GM15510 (cell line): ENCODE results near the gene SCRN2.

Experiments
- POLR2A ChIP-seq: IDR thresholded peaks from 3 replicates; pipeline ENCODE4 v1.6.1; 2011; ENCODE audit warnings: borderline replicate concordance; ENCODE audit not compliant: insufficient read length; ENCODE audit errors: extremely low read depth

Gene SCRN2

DNA sequence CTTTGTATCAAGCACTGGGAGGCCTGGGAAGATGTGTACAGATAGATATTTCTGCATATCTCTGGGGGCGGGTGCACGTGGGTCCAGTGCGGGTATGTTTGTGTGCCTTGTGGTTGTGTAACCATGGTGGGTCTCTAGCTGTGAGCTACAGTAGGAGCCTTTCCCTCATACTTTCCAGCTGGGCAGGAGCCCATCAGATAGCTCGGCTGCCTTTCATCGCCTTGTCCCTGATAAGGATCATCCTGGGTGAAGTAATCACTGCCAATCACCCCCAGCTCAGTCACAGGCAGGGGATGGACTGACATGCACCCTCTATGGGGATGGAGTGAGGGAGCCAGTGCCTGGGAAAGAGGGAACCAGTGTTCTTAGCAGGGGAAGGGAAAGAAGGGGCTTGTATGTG, 3.2 kb upstream of the SCRN2 start:
- TF ChIP-seq POLR2A = no peak

DNA sequence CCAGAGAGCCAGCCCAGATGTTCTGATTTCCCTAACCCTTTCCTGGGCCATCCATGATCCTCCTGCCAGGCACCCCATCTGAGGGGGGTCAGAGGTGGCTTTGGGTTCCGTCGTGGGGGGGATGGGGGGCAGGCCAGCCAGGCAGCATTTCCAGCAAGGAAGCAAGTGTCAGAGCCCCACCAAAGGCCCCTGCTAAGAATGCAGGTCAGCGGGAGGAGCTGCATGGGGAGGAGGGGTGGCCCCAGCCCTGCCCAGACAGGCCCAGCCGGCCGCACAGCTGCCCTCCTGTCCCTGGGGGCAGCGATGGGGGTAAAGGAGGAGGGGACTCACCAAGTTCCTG, 2.3 kb upstream of the SCRN2 start:
- TF ChIP-seq POLR2A = no peak

DNA sequence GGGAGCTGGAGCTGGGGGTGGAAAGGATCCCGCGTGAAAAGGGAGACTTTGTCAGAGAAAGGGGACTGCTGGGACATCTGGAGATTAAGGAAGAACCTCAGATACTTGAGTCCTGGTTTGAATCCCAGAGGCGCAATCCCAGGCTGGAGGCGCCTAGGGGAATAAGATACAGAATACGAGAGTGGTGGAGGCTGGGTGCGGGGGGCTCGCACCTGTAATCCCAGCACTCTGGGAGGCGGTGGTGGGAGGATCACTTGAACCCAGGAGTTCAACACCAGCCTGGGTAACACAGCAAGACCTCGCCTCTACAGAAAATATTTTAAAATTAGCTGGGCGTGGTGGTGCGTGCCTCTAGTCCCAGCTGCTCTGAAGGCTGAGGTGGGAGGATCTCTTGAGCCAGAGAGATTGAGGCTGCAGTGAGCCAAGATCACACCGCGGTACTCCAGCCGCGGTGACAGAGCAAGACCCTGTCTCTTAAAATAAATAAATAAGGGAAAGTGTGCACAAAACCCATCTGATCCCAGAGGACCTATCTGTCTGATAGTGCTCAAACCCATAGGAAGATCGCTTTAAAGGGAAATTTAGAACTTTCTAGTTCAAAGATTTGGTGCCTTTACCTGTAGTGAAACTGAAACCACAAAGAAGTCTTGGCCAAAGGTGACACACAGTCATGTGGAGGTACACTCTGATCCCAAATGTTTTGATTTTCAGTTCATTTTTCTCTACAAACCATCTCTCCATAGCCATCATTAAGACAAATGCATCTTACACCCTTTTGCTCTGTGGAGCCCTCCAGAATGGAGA, 617 bp upstream of the SCRN2 start:
- TF ChIP-seq POLR2A = no peak

DNA sequence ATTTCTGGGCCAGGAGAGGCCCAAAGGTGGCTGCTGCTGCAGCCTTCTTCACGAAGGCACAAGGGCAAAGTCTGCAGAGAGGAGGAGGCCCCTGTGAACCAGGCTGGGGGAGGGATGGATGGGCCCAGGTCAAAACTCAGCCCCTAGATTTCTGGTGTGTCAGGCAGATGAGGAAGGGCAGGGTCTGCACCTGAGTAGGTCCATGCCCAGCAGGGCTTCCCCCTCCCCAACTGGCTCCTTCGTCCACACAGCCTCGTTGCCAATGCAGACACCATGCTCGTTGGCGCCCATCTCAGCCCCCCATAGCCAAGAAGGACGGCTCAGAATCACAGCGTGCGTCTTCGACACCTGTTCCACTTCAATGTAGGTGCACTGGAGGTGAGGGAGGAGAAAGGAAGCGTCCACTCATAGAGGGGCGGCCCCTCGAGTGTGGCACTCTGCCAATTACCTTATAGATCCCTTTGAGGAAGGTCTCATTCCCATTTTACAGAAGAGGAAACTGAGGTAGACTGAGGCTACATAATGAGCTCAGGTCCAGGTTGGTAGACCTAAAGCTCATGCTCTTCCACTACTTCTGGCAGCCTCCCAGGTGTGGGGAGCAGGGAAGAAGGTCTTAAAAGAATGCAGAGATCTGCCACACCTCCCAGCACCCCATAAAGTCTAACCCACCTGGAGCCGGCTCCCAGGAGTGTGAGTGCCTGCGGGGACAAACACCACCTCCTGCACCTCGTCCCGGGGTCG, 902 bp downstream of the SCRN2 start:
- no peak for TF ChIP-seq POLR2A

DNA sequence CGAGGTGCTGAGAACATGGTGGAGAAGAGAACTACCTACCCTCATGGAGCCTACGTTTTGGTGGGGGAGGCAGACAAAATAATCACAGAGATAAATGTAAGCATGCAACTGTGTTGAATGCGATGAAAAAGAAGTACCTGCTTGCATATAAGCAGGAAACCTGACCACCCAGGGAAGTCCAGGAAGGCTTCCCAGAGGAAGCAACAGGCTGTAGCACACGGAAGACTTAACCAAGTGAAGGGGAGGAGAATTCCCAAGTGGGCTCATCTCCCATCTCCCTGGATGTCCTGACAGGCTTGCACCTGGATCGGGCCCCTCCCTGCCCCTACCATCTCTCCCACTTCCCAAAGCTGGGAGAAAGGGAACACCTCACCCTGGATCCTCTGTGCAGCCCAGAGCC, 2.0 kb downstream of the SCRN2 start:
- TF ChIP-seq POLR2A = no peak

DNA sequence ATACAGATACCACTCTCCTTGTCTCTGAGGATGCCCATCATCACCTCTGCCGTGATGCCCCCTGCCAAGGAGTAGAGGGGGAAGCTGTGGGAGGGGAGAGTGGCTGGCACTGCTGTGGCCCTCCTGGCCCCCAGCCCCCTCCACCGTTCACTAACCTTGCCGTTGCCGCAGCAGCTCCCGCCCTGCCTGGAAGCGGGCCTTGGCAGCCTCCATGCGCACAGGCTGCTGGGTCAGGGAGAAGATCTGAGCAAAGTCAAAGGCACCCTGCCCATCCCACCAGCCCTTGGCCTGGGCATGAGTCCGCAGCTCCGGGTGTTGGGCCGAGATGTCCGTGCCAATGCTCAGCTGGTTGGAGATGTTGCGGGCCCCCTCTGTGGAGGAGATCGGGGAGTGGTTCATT, 2.4 kb downstream of the SCRN2 start:
- TF ChIP-seq POLR2A = no peak

DNA sequence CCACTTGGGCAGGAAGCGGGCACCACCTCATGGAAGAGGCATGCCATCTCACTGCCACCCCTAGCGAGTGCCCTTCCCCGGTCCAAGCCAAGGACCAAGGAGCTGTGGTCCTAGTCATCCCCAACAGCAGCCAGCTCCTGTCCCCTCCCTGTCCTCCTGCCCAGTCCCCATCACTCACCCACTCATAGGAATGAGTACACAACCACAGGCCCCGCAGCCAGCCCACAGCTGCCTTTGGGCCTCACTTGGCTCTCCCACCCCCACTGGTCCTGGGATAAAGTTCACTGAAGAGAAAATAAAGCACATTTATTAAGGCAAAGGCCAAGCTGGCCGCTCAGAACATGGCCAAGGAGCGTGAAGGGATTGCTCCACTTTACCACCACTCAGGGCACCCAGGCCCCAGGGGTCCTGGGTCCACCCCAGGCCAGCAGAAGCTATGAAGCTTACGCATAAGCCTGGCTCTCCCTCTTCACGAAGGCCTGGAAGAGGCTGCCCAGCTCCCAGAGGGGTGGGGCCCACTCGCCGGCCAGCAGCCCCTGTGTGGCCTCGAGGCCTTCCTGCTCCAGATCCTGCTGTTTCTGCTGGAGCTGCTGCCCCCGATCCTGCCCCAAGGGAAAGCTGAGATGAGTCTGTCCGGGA, 3.6 kb downstream of the SCRN2 start:
- TF ChIP-seq POLR2A = no peak

DNA sequence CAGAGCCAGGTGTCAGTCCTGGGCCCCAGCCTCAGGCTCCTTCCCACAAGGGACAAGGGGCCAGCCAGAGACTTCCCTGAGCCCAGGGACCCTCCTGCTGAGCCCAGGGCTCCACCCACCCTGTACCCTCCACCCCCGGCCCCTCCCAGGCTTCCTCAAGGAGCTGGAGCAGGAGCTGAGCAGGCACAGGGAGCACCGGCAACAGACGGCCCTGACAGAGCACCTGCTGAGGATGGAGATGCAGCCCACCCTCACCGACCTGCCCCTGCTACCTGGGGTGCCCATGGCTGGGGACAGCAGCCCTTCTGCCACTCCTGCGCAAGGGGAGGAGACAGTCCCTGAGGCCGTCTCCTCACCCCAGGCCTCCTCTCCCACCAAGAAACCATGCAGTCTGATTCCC, 4.5 kb downstream of the SCRN2 start:
- TF ChIP-seq POLR2A = no peak

DNA sequence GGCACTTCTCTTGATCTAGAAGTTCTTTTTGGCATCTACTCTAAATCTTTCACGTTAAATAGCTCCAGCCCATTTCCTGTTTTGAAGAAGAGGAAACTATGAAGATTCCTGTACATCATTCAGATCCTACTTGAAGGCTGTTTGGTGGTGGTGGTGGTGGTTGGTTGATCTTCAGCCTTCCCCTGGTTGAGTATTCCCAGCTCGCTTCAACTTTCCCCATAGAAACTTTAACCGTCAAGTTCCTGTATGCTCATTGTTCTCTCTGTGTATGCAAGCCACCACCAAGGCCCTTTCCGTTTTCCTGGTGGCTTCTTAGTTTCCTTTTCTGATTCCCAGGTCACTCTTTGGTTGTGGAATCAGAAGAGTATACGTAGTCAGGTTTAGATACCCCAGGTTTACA, 6.3 kb downstream of the SCRN2 start:
- TF ChIP-seq POLR2A = no peak

DNA sequence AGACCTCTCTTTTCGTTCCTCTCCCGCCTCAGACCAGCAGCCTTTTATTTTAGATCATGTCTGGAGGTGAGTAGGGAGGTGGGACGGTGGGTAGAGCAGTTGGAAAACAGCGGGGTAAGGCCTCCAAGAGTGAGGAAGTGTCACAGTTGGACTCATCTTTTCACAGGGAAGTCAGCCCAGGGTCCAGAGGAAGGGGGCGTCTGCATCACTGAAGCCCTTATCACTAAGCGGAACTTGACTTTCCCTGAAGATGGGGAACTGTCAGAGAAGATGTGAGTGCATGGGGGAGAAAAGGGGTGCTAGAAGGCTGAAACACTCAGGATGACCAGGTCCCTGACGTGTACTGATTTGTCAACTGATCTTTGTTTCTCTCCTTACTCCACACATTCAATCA, 9.1 kb downstream of the SCRN2 start:
- TF ChIP-seq POLR2A = no peak

DNA sequence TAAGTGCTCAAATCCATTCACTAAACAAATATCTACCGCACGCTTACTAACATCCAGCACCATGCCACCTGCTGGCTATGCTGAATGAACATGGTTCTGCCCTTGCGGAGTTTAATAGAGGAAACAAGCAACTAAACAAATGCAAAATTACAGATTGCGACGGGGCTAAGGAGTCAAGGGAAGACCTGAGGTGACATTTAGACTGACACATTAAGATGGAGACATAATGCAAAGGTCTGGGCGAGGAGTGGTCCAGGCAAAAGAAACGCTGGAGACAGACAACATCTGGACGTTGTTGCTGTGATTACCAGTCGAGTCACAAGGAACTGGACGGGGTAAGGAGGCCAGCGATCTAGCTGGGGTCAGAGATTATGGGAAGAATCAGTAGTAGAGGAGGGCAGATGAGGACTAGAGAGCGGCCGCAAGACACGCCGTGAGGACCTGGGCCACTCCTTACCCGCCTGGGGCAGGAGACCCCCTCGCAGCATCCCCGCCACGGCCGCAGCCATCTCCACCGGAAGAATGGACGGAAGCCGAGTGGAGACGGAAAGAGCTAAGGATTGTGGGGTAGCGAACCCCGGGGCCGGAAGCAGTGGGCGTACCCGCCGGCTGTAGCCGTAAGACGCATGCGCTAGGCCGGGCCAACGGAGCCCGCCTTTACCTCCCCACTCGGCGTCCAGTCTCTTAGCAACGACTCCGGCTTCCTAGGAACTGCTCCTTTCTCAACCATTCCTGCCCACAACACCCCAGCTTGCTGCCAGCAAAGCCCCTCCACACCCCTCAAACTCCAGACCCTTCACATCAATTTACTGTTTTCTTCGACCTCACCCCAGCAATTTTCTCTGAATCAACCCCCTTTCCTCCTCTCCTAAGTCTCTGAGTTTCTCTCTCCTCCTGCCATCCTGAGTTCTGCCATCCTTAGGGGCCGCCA, 9.8 kb downstream of the SCRN2 start, which contains the start of the genes LRRC46 and MRPL10:
LRRC46 (plus strand) TSS at position 668 of the 931 bp plus-strand sequence. CDS start 320 bp downstream, outside the sequence.
MRPL10 (minus strand) TSS at position 539 of the 931 bp plus-strand sequence; CDS start at position 509, 30 bp downstream.
- peak; percentile 97 for TF ChIP-seq POLR2A

DNA sequence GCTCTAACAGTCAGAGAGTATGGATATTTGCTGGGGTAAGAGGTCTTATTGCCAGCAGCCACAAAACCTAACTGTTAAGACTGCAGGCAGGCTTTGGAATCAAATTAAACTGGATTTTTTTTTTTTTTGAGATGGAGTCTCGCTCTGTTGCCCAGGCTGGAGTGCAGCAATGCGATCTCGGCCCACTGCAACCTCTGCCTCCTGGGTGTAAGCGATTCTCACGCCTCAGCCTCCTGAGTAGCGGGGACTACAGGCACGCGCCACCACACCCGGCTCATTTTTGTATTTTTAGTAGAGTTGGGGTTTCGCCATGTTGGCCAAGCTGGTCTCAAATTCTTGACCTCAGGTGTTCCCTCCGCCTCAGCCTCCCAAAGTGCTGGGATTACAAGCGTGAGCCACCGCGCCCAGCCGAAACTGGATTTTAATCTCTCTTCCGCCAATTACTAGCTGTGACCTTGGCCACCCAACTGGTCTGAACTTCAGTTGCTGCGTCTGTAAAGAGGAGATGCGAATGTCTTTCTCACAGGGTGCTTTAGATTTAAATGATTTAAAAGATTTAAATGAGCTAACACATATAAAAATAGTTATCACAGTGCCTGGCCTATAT, 10.6 kb downstream of the SCRN2 start:
- no peak for TF ChIP-seq POLR2A

DNA sequence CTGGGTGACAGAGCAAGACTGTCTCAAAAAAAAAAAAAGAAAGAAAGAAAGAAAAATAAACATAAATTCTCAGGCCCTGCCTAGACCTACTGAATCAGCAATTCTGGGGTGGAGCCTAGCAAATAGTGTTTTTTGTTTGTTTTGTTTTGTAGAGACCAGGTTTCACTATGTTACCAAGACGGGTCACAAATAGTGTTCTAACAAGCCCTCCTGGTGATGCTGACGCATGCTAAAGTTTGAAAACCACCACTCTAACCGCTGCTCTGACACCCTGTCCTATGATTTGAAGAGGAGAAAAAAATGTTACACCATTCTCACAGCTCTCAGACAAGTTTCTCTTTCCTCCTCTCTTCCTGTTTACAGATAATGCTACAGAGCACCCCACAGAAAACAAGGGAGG, 11.2 kb downstream of the SCRN2 start:
- TF ChIP-seq POLR2A = no peak

DNA sequence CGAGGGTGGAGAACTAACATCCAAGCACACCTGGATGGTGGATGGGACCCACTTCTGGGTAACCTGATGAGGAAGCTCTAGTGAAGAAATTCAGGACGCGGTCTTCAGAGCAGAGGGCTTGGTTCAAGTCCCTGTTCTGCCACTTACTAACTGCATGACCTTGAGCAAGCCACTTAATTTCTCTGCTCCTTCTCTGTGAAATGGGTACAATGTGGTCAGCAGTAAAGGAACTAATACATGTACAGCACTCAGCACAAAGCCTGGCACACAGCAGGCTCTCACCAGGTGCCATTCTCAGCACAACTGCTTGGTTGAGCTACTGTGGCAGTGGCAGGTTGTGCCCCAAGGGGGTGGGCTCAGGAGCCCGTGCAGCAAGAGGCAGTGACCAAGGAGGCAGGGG, 17.6 kb downstream of the SCRN2 start:
- TF ChIP-seq POLR2A = no peak

DNA sequence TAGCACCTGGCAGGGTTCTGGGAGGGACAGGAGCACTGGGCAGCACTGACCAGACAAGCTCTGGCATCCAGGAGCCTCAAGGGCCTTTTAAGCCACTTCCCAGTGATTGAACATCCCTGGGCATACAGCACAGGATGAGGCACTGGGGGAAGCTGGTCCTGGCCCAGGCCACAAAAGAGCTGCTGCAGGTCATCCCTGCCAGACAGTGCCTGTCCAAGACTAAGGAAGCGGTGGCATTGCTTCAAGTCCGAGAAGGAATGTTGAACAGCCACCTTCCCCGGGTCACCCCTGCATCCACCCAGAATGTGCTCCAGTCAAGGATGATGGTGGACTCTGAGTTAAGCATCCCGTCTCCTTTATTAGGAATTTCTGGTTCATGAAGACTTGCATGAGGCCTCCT, 18.3 kb downstream of the SCRN2 start:
- TF ChIP-seq POLR2A = no peak
